ENCODE results near the gene WHRN.

The WHRN gene

DNA sequence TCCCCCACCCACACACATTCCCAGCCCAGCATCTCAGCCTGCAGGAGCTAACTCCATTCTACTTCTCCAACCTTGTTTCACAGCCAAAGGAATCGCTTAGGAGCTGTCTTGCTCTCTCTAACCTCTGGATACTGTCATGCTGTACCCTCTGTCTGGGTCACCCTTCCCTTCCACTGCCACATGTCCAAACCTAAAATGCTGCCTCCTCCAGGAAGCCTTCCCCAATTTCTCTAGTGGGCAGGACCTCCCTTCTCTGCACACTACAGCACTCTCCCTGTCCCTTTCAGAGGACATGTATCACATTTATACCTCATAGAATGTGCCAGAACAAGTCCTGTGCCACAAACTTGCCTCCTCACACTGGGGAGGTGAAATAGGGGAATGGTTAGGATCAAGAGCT, 30.8 kb downstream of the WHRN start:
- FAIRE-seq (no peak), DNase-seq (ENCODE audit: insufficient read length, low spot score) (no peak)

GRCh38 chr9:114473447-114473801, 31.8 kb downstream of the WHRN start:
- DNase-seq (ENCODE audit: insufficient read length, low spot score) (no peak), FAIRE-seq (no peak)

- no peak for DNase-seq (ENCODE audit: insufficient read length, low spot score)
- FAIRE-seq: no peak
Measured at GRCh38 chr9:114472765-114473446, 32.4 kb downstream of the WHRN start.

GRCh38 chr9:114471157-114471556, 34.1 kb downstream of the WHRN start:
- no peak for FAIRE-seq
- DNase-seq (ENCODE audit: insufficient read length, low spot score): no peak

- DNase-seq (ENCODE audit: insufficient read length, low spot score) (no peak), FAIRE-seq (no peak)
Measured at GRCh38 chr9:114470581-114470980, 34.7 kb downstream of the WHRN start.

GRCh38 chr9:114470121-114470520, 35.2 kb downstream of the WHRN start:
- DNase-seq (ENCODE audit: insufficient read length, low spot score): no peak
- FAIRE-seq: no peak

GRCh38 chr9:114469091-114469853, 36.0 kb downstream of the WHRN start:
- no peak for FAIRE-seq
- DNase-seq (ENCODE audit: insufficient read length, low spot score): no peak

GRCh38 chr9:114467910-114468309, 37.4 kb downstream of the WHRN start:
- DNase-seq (ENCODE audit: insufficient read length, low spot score): no peak
- FAIRE-seq: no peak

DNA sequence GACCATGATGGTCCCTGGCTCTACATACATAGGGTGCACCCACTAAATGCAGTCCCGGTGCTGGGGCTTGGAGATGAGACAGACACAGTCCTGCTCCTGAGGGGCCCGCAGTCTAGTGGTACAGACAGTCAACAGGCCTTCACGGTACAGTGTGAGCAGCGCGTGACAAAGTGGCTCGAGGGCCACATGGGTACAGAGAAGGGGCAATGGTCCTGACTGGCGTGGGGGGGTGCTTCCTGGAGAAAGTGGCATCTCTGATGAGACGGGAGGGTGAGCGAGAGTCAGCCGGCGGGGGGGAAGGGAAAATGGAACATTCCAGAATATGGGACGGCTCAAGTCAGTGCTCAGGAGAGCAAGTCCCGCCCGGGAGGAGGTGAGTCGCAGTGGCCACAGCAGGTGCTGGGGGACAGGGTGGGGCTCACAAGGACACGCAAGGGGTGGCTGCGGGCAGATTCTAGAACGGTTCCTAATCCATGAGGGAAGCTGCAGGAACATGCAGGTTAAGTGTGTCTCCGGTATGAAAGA, 38.0 kb downstream of the WHRN start:
- no peak for FAIRE-seq
- no peak for DNase-seq (ENCODE audit: insufficient read length, low spot score)

DNA sequence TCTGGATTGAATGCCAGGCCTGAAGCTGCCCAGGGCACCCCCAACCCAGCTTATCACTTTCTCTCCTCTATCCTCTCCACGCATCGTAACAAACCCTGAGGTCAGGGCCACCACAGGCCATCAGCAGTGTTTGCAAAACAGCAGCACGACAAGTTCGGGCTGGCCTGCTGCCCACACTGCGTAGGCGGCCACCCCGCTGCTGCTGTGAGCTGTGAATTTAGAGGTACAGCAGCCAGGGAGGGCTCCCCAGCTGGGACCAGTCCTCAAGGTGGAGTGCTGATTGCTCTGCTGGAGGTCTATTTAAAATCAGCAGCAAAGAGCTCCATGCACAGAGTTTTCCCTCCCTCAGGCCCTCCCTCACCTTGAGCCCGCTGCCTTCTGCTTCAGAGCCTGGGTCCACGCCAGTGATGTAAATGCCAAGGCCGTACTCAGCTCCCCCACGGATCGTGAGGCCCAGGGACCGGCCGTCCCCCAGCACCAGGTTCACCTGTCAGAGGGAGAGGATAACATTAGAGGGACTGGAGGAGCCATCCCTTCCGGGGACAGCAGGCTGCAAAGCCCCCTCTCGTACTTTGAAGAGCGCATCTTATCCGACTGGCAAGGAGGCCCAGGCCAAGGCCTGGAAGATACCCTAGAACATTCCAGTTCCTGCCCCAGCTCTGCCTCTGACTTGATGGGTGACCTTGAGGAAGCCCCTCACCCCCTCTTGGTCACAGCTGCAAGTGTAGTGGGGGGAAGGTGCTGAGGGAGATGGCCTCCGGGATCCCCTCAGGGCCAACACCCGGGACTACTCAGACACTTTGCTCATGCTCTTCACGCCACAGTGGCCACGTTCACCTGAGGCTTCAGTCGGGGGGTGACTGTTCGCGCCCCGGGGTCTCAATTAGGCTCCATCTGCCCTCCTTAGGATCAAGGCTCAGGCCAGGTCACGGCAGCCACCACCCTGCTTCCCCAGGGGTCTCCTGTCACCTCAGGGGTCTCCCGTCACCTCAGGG, 39.1 kb downstream of the WHRN start:
- FAIRE-seq: no peak

GRCh38 chr9:114465417-114465816, 39.9 kb downstream of the WHRN start:
- no peak for FAIRE-seq
- DNase-seq (ENCODE audit: insufficient read length, low spot score): no peak

More for the DNA sequence above, 39.1 kb downstream of the WHRN start:
- no peak for DNase-seq (ENCODE audit: insufficient read length, low spot score)

GRCh38 chr9:114464281-114465051, 40.8 kb downstream of the WHRN start:
- no peak for DNase-seq (ENCODE audit: insufficient read length, low spot score)
- no peak for FAIRE-seq

DNA sequence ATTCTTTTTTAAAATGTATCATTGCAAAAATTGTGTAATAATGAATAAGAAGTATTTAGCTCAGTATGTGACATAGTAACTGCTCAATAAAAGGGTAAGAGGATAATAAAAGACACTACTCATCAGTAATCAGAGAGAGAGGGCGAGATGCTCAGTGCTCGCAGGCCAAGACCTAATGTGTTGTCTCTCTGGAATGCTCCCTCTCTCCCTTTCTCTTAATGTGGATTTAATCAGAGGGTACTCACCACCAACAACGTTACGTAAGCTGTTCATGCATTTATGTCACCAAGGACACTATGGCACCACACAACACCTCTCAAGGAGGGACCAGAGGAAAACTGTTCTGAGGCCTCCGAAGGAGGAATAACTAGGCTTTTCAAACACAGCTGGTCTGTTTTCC, 42.5 kb downstream of the WHRN start:
- DNase-seq (ENCODE audit: insufficient read length, low spot score) (no peak), FAIRE-seq (no peak)

DNA sequence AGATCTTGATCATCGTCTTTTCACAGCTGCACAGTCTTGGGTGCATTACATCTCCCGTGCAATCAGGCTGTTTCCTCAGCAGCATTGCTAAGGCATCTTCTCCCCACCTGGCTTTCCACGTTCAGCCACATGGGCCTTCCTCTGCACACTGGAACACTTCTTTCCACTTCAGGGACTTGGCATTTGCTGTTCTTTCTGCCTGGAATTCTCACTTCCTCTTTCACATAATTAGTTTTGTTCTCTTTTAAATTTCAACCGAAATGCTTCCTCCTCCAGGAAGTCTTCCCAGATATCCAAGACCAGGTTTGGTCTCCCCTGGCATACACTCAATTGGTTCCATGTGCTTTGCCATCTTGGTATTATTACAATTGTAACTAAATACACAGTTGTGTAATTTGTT, 43.8 kb downstream of the WHRN start:
- DNase-seq (ENCODE audit: insufficient read length, low spot score): no peak
- no peak for FAIRE-seq

DNA sequence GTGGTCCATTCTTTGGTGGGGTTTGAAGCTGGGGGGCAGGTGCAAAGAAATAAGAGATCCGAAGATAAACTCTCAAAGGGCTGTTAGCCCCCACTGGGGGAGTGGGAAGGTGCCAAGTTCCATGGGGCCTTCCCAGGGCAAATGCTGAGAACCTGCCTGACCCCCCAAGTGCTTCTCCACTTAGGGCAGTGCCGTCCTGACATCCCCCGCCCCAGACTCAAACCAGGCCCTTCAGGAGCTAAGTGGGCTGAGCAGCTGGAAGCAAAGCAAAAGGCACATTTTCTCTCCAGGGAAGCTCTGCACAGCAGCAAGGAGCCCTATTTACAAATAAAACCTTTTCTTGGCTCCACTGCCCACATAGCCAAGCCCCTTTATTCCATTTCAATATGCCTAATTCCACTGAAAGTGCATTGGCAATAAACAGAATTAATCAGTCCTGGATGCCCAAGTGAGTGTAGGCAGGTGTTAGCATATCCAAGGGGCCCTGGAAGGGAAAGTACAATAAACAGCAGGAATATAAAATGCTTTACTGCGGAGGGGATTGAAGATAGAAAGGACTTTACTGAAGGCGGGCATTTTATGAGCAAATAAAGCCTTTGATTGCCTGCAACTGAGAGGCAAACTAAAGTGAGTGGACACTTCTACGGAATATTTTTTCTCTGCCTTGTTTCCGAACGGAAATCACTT, 44.6 kb downstream of the WHRN start:
- FAIRE-seq (no peak), DNase-seq (ENCODE audit: insufficient read length, low spot score) (no peak)

DNA sequence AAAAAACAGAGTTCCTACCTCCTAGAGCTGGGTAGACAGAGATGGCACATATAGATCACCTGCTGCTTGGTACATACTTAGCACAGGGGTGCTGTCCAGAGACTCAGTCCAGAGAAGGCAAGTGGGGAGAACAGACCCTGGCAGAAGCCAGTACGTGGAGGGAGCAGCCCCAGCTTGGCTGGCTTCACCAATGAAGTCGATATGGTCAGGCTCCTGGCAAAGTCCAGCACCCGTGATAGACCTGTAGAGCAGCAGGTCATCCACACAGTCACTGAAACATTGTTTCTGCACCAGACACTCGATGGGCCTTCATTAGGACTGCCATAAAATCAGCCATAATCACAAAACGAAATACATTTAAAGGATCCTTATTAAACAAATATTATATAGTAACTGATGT, 45.8 kb downstream of the WHRN start:
- DNase-seq (ENCODE audit: insufficient read length, low spot score): no peak
- no peak for FAIRE-seq

DNA sequence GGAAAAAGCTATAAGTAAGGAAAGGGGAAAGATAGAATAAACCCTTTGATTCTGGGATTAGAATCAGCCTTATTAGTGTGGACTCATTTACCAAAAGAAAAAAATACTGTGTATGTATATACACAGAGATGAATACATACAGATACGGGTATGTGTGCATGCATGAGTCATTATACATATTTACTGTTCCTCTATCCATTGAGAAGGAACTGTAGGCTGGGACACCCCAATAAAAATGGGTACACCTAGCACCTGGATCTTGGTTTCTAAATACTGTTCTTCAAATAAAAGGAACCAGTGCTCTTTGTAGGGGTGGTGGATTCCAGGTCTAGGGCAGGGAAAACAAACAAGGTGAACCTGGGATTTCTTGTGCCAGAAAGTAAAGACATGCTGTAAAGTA, 48.3 kb downstream of the WHRN start:
- FAIRE-seq: no peak
- no peak for DNase-seq (ENCODE audit: insufficient read length, low spot score)

GRCh38 chr9:114454652-114455051, 50.6 kb downstream of the WHRN start:
- FAIRE-seq (no peak), DNase-seq (ENCODE audit: insufficient read length, low spot score) (no peak)

- DNase-seq (ENCODE audit: insufficient read length, low spot score) (no peak), FAIRE-seq (no peak)
Measured at GRCh38 chr9:114452219-114453165, 52.8 kb downstream of the WHRN start.
